ENCODE results near the gene ODF4.

DNA sequence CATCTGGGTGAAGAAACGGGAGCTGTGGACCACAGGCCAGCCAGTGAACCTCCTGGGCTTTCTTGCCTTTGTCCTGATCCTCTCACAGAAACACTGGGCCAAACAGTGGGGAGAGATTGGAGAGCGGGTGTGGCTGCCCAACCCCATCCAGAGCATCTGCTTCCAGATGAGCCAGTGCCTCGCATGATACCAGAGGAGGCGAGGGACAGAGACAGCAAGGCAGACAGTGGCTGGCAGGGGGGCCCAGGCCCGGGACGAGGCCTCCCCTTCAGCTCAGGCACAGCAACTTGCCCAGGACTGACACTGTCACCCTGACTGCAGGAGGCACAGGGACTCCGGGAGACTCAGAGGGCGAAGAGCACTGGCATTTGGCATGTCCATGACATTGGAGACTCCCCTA lies 17.6 kb upstream of the ODF4 start:
- TF ChIP-seq CTCF (conservative IDR thresholded peaks at IDR 0.05; ENCODE audit: low read depth, low read length) = no peak
- no peak for TF ChIP-seq EZH2 (IDR thresholded peaks at IDR 0.05; ENCODE audit: low read length, unreplicated experiment)
